GM18873 (cell line): ENCODE data around the gene SYT1.
A peak's percentile ranks its signal among the peaks of the same experiment; 100 is the strongest.

Source experiments
- ATAC-seq: cut with Tn5 transposase; IDR thresholded peaks from one replicate; pipeline ENCODE4 v1.9.1; 2021; ENCODE audit warnings: mild to moderate bottlenecking, moderate library complexity, moderate number of reproducible peaks; ENCODE audit not compliant: unreplicated experiment, low FRiP score

The SYT1 gene

GRCh38 chr12:79327465-79327864, 462.9 kb downstream of the SYT1 start:
- ATAC-seq: no peak

GRCh38 chr12:79329933-79330332, 465.4 kb downstream of the SYT1 start:
- ATAC-seq: no peak

DNA sequence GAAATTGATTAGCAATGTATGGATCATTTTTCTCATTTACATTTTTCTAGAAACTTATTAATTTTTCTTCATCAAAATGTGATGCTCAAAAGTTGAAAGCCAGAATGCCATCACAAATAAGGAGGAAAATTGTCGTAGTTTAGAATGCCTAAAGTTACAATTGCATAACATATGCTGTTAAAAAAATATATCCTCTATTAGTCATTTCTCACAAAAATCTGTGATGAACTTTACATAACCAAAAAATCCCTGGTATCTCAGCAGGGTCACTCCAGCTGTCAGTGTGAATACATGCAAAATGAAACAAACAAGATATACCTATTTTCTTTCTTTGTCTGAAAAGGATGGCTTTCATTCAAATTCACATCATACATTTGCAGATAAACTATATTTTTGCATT, 467.3 kb downstream of the SYT1 start:
- no peak for ATAC-seq

GRCh38 chr12:79333144-79333543, 468.6 kb downstream of the SYT1 start:
- ATAC-seq: no peak

DNA sequence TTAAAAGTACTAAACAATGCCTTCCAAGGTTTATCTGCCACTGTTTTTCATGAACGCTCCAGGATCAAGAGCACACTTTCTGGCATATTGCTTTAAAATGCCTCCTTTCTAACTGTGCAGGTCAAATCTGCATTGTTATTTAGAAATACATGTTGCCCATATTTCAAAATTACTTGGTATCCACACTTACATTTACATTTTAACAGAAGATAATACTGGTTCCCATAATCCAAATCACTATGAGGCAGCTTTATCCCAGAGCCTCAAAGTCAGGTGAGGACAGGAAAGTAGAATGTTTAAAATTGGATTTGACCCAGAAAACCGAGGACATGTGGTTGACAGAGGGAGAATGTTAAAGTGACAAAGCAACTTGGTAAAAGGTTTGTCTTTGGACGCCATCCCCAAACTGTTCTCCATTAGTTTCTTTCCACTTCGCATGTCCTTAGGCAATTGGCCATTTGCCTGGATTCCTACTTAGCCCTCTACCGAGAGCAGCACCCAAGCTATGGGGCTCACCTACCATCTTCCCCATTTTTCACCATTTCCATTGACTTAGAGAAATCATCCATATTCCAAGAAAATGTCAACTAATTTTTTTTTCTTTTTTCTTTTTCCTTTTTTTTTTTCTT, 473.2 kb downstream of the SYT1 start:
- no peak for ATAC-seq

DNA sequence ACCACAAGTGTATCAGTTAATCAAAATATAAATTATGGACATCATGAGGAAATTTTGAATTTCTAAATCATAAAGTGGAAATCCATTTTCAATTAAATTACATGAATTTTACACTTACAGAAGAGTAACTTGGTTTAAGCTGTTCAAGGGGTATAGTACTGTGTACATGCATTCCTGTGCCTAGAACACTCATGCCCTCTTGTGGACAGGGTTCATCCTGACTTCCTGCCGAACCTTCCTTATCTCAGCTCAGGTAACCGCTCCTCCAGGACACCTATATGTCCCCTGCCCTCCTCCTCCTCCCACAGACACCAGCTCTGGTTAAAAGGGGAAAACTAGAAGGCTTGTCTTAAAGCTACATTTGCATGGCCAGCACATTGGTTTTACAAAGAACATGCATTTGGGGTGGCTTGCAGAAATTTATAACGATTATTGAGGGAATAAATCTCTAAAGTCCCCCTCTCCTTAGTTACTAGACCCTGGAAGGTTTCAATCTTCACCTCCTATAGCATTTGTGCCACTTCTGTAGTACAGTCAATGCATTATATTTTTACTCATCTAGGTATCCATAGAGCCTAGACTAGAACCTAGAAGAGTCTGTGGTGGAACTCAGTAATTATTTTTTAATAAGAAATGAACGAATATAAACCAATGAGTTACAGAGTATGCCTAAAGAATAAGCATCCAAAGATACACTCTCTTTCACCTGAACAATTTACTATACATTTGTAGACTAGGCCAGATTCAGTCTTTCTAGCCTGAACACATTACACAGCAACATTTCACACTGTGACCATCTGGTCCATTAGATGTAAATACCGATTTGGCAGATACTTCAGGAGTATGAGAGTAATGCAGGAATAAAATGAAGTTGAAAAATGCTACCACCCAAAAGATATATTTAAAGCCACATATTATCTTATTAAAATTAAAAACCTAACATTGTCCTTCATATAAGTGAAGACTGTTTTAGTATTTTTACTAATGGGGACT, 480.6 kb downstream of the SYT1 start:
- peak; percentile 76 for ATAC-seq

- ATAC-seq: peak; percentile 45
Measured at GRCh38 chr12:79347866-79348265, 483.3 kb downstream of the SYT1 start.

- ATAC-seq: no peak
Measured at GRCh38 chr12:79351251-79351650, 486.7 kb downstream of the SYT1 start.

GRCh38 chr12:79356216-79356615, 491.6 kb downstream of the SYT1 start:
- no peak for ATAC-seq

GRCh38 chr12:79357048-79357447, 492.5 kb downstream of the SYT1 start:
- ATAC-seq: no peak

DNA sequence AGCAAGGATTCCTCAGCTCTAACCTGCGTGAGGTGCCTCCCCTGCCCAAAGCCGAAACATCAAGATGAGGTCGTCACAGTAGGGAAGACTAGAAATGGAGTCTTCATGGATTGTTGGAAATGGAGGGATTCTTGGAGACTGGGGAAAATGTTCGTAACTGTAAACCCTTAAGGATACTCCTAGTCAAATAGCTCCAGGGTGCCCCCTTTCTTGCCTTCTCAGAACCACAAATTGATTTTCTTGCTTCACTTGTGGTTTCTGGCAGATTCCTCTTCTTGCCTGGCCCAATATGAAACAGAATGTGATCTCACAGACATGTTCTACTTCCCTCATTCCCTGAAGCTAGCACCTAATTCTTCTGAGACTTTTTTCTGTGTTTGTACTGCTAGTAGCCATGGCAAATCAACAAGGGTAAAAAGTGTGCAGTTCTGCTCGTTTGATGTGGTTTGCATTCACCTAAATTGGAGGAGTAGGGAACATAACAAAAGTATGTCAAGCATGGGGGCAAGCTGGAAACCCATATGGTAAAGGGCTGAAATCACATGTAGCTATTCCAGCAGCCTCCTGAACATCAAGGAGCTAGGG, 494.2 kb downstream of the SYT1 start:
- ATAC-seq: no peak

DNA sequence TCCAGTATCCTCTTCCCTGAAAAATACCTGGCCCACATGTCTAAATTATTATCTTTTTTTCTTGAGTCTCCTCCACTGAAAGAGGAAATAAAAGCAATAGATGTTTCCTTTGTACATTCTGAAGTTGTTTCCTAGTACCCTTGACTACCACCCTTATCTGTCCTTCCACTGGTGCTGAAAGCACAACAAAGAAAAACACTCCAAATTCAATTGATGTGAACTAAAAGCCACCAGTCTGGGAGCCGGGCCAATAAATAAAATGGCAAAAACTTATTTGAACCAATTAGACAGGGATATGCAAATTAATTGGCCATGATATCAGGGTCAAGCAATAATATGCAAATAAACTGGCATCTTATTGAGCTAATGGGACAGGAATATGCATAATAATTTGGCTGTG, 495.7 kb downstream of the SYT1 start:
- no peak for ATAC-seq

GRCh38 chr12:79360936-79361335, 496.4 kb downstream of the SYT1 start:
- no peak for ATAC-seq

DNA sequence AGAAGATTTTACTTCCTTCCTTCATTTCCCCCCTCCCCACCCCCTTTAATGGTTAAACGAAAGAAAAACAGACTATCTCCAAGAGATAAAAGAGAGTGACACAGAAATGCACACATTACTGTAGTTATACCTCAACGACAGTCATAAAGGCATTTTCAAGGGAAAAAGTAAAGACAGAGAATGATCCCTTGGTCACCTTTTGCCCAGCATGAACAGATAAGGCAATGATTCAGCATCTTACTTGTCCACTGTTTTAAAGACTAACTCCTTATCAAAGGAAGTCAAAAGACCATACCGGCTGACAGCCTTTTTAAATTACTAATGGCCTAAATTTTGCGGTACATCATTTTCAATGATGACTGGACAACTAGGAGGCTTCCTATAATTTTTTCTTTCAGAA, 499.6 kb downstream of the SYT1 start:
- ATAC-seq: no peak

- ATAC-seq: no peak
Measured at GRCh38 chr12:79366374-79366773, 501.8 kb downstream of the SYT1 start.

DNA sequence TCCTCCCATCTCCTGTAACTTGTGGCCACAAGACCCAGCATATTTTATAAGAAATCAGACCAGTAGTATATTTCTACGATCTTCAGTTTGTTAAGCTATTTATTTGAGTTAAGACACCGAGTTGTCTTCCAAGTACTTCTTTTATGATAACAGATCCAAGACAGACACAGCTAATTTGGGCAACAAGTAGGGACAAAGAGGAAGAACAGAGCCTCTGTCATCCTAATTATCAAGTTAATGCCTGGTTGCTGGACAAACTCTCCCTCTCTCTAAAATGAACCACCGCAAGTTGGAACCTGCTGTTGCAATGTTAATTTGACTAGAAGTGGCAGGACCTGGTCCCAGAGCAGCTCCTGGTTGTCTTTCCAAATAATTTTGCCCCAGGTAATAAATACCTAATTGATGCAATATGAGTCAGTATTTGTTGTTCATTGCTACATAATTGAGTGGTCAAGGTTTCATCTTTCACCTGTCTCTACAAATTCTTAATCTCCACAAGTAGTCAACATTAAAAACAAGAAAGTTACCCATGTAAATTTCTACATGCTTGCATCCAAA, 502.5 kb downstream of the SYT1 start:
- ATAC-seq: no peak

GRCh38 chr12:79370021-79370420, 505.4 kb downstream of the SYT1 start:
- ATAC-seq: no peak

GRCh38 chr12:79371226-79371625, 506.7 kb downstream of the SYT1 start:
- no peak for ATAC-seq

DNA sequence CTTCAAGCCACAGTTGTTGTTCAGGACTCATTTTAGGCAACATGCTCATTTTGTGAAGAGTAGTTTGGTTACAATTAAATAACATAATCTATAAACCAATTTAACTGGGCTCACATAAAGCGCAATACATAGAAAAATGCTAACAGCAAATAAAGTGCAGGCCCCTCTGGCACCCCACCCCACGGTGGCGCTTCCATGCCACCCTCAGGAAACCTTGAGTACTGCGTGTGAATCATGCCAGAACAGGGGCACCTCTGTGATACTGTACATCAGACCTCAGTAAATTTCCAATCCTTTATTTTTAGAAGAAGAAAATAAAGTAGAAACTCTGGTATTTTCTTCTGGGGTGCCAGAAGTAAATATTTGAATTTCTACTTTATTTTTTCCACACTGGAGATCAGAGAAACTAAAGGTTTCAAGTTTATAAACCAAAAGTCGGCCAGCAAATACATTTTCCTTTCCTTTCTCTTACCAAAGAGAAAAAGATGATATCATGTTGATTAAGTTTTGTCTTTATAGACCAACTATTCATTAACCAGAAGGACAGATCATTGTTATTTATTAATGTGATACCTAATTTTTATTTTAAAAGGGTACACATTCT, 509.4 kb downstream of the SYT1 start:
- no peak for ATAC-seq

DNA sequence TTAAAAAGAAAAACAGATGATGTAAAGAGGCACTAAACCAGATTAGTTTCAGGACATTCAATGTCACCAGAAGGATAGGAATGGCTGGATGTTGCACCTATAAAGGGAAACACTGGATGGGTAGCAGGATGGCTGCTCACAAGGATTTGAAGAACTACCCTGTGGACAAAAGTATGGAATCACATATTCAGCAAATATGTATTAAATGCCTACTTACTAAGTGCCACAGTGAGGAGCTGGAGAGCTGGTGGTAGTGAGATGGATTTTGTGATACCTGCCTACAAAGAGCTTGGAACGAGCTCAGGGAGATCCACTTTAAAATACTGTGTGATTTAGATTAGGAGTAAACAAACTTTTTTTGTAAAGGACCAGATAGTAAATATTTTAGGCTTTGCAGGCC, 510.0 kb downstream of the SYT1 start:
- no peak for ATAC-seq

DNA sequence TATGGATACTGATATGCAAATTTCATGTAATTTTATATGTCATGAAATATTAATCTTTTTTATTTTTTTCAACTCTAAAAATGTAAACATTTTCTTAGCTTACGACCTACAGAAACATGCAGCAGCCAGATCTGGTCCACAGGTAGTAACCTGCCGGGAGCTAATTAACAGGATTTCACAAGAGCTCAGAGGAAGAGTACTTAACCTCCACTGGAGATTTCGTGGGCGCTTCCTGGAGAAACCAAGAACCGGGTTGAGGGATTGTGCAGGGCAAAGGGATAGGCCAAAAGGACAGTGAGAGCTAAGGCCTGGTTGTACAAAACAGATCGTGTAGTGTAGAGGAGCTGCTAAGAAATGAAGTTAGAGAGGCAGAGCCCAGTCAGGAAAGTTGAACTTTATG, 510.5 kb downstream of the SYT1 start:
- ATAC-seq: no peak
